CD4-positive, alpha-beta T cell treated with Interleukin-2 at 100 ng/mL for 4 hours (primary cell): ENCODE results near the gene CREB5.

Experiments
- DNase-seq: peaks from one replicate; pipeline ENCODE4 v3.0.0-alpha.2; 2020; ENCODE audit warnings: low spot score

Gene CREB5

DNA sequence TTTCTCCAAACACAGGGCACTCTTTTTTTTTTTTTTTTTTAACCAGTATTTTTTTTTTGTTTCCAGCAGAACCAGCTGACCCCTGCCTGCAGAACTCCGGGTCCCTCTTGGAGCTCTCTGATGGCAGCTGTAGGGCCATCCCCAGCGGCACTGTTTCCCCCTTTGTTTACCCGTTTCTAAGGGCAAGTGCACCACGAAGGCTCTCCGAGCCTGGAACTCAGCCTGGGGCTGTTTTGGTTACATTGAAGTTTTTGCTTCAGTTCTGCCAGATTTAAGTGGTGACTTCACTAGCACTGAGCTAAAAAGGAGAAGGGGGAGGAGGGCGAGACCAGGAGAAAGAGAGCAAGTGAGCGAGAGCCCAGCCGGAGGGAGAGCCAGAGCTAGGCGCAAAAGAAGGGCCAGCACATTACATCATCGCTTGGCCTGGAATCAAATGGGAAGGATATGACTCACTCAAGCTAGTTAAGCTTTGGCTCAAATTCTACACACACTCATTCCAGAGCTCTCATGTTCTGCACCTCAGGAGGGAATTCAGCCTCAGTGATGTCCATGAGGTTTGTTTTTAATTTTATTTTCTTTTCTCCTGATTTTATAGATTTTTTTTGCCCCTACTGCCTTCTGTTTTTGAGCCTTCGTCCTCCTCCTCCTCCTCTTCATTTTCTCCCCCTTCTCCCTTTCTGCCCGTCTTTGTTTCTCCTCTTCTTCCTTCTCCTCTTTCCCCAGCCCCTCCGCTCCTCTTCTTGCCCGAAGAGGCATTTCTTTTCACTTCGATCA lies 273.5 kb downstream of the CREB5 start:
- peak; percentile 19 for DNase-seq

DNA sequence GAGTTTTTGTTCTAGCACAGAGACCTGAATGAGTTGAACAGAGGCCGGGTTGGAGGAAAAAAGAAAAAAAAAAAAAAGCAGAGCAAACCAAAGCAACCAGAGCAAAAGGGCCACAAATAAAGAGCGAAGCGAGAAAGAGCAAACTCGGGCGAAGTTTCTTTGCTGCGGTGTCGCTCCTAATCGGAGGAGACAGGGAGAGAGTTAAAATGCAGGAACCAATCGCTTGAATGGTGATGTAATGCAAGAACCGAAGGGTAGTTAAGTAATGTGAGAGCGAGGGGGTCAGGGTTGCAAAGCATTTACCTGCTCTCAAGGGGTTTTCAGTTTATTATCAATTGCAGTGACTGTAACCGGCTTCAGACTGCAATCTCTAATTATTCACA lies 274.1 kb downstream of the CREB5 start:
- no peak for DNase-seq

DNA sequence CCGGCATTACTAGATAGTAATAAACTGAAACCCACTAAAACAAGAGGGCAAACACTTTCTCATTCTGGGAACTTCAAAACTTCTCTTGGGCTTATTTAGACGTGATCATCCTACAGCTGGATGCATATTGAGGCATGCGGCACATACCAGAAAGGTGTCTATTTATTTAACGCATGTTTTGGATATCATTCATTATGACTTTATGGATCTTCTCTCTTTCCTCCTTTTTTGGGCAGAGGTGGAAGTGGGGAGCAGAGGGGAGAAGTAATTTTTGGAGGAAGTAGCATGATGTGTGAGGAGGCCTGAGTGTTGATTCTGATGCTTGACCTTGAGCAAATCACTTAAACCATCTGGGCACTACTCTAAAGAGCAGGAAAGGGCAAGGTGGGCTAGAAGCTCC lies 275.2 kb downstream of the CREB5 start:
- DNase-seq: no peak

DNA sequence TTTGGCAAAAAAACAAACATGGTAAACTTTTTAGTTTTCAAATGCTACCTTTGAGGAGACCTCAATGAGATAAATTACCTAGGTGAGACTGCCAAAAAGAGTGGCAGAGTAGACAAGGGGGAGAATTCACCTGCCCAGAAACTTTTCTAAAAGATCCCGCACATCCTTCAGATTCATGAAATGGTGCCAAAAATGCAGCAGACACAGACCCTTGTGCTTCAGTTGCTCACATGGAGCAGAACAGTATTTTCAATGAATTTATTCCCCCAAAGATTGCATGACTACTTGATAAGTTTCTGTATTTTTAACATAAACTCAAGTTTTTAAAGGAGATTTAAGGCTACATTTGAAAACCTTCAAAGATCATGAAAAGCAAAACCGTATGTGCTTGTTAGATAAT lies 275.9 kb downstream of the CREB5 start:
- DNase-seq: no peak

DNA sequence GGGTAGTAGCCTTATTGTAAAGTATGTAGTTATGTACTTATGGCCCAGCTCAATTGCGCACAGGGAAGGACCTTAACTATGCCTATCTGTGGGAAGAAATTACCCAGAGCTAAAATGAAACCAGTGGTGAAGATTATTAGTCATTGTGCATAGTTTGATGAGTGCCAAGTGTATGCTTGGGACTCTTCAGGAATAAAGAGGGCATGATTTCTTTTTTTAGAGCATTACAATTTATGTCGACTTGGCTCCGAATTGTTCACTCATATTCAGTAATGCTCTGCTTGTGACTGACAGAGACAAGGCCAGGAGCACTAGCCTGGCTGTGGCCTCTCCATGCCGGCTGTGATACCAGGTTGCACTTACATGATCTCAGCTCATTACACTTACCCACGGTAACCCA lies 276.3 kb downstream of the CREB5 start:
- DNase-seq: no peak

DNA sequence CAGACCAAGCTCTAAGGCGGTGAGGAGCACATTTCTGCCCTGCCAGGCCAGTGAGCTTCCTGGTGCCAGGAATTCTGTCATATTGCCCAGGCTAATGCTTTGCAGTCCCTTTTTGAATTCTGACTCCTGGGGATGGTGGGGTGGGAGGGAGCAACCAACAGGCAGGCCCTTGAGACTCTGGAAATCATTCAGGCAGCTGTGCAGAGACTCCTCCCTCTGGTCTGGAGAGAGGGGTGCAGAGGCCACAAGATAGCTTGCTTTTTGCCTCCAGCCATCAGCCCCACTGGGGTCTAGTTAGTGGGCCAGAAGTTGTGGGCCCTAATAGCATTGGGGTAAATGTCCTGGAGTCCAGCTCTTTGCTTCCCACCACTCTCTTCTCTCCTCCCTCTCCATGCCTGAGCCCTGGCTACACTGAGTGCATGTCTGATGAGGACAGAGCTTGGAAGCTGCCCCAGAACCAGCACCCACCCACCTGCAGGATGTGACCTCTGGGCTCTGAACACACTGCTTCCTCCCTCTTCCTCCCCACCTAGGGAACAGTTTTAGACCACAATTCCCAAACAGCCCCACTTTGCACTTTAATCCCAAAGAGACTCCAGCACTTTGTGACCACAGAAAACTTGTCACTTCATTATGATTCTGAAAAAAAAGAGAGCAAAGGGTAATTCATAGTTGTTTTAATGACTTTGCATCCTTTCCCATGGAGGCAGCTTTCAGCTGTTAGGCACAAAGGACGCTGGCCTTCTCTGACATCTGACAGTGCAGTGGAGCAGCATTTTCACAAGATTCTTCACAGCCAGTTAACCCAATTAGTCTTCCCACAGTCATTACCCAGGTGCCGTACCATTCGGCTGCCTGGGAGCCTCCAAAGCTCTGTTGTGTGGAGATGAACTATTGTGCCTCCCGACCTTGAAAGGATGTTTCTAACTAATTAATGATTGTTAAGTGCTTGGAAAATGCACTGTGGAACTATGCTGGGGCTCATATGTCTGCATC lies 283.3 kb downstream of the CREB5 start:
- DNase-seq: no peak

DNA sequence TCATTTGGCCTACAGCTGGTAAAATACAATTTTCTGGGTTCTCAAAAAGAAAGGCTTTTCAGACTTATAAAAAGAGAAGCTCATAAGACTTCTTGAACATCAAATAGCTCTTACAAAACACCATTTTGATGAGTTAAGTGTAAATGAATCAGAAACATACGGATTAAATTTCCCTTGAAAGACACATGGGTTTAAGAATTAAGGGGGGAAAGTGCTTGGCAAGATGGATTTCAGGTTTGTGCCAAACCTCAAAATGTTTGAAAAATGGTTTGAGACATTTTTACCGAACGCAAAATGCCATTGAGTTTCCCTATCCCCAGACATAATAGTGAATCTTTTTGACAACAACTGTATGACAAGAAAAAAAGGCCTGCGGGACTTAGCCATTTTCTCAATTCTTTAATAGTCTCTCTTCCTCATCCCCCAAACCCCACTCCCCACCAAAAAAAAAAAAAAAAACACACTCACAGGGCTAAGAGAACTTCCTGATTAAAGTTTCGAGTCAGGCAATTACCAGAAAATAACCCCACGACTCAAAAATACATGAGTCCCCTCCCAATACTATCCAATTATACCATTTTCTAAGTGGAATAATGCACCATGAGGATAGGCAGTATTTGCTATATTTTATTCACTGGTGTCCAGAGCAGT lies 285.7 kb downstream of the CREB5 start:
- DNase-seq: no peak

DNA sequence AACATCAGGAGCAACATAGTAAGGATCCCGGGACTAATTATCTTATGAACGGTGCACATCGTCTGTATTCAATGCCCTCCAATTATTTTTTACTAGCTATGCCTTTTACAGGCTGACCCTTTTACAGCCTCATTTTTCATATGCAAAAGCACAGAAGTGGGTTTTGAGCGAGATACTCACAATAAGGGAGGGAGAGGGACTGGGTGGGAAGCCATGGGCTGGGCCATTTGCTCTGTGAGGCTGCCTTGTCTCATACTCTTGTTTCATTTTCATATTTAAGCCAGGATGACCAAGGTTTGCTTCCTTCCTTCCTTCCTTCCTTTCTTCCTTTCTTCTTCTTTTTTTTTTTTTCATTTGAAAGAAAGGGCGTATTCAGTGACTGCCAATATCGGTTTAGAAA lies 286.5 kb downstream of the CREB5 start:
- DNase-seq: no peak

DNA sequence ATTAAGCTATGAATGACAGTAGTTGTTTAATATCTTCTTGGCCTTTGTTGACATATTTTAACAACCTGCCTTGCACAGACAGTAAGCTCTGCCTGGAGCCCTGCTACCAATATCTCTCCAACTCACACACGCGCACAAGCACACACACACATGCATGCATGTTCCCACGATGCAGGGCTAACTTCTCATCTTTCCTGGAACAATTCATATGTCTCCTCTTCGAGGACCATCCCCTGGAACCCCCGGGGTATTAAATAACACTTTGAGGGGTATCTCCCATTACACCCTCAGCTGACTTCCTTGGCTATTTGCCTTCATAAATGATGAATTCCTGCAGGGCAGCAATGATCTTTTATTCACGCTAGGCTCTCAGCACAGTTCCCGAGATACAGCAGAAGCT lies 287.8 kb downstream of the CREB5 start:
- no peak for DNase-seq

DNA sequence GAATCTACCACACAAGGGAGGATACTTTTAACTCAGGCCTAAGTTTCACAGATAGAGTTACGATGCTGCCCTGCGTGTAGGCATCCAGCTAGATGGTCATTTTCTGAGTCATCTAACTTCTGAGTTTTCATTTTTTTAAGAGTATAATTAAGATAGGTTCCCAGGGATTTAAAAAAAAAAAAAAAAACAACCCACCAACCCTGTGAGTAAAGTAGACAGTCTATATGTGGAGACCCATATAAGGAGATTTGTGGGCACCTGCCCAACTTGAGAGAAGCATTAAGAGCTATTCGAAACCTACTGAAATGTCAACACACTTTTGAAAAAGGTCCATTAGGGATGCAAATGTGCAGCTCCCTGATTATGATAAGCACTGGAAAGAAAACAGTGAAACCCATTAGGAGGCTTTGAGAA lies 288.5 kb downstream of the CREB5 start:
- no peak for DNase-seq

DNA sequence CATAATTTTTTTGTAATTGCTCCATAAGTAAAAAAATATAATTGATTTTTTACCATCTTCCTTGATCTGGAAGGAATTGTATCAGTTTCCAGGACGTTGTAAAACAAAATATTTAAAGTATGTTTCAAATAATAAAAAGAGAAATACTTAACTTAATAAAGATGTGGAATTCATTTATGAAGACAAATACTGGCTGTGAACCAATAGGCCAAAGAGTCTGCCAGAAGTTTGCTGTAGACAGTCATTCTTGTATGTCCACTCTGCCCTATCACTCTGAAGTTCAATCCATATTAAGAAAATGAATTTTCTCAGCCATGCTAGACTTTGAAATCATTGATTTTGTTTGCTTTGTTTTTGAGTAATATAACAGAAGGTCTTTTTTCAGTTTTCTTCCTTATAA lies 289.4 kb downstream of the CREB5 start:
- DNase-seq: no peak

DNA sequence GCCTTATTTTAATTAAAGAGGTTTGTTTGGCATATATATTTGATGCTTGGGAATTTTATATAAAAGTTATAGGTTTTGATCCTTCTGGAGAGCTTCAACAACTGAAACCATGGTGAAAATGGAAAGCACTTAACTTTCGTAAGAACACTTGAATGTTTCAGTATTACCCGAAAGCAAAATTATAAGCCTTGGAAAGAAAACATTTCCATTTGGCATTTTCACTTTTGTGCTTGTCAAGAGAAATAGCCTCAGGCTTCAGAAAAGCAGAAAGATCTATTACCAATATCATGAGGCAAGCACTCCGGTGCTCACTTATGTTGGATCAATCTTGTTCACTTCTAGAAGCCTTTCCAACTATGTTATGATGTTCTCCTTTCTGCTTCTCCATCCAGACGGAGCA lies 289.9 kb downstream of the CREB5 start:
- no peak for DNase-seq

DNA sequence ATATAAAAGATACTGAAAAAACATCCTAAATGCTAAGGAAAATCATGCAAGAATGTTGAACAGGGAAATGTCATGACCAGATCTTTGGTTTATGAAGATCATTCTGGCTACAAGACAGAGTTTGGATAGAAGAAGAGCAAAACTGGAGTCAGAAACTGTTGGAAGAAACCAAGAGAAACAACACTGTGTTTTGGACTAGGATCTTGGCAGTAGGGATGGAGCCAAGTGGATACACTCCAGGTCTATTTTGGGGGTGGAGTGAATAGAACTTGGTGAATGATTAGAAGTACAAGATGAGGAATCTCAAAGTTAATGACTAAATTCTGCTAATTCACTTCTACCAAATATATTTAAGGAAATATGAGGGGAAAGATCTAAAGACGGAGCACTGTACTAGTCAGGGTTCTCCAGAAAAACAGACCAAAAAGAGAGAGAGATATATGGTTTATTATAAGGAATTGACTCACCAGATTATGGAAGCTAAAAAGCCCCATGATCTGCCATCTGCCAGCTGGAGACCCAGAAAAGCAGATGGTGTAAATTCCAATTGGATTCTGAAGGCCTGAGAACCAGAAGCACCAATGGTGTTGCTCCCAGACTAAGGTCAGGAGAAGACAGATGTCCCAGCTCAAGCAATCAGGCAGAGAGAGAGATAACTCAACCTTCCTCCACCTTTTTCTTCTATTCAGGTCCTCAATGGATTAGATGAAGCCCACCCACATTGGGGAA lies 290.9 kb downstream of the CREB5 start:
- DNase-seq: no peak

DNA sequence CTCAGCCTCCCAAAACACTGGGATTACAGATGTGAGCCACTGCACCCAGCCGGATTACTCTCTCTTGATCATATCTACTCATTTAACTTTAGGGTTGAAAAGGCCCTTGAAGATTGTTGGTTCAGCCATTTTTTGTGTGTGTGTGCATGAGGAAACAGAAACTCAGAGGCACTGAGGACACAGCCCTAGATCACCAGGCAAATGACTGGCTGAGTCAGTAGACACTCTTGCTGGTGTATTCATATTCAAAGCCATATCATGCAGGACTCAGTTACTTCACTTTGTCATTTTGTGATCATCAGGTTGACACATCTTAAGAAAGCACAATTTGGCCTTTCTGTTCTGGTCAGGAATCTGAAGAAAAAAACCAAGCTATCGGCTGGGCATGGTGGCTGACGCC lies 292.4 kb downstream of the CREB5 start:
- DNase-seq: no peak

DNA sequence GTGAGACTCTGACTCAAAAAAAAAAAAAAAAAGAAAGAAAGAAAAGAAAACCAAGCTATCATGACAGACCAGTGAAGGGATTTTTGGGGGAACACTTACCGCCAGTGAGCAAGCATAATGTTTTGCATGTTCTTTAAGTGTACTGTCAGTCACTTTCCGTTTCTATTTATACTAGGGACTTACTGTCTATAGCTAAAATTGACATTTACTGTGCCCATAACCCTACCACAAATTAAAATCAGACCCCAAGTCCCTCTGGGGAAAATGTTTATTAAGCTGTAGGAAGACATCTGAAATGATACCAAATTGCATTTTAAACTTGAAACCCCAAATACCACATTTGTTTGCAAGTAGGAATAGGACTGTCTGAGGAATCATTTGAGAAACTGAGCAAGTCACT lies 293.0 kb downstream of the CREB5 start:
- DNase-seq: no peak

DNA sequence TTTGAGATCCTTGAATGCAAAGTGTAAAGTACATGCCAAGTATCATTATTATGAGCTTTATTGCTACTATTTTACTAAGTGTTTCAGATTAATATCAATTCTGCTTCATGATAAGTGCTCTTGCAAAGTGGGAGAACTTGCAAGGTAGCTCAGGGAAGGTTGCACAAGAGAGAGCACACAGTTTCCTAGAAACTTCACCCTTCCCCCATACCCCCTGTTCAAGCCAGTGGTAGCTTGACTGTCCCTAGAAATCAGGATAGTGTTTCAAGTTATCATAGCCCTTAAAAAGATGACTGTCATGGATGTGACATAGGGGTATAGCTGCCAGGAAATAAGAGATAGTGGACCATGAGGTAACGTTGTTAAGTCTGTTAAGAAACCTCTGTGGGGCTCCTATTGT lies 294.3 kb downstream of the CREB5 start:
- no peak for DNase-seq

DNA sequence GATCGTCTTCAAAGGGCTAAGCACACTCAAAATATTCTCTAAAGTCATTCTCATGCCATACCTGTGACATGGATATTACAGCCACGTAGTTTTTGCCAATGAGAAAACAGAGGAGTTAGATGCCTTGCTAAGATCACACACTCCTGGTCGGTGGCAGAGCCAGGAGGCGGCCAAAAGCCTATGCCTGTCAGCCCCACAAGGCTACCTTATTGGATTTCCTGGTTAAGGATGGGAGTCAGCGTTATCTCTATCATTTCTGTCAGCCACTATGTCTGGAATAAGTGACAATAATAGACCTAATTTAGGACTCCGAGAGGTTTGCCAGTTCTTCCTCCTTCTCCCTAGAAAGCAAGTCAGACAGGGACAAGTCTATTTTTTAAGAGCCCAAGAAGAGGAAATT lies 295.0 kb downstream of the CREB5 start:
- no peak for DNase-seq

DNA sequence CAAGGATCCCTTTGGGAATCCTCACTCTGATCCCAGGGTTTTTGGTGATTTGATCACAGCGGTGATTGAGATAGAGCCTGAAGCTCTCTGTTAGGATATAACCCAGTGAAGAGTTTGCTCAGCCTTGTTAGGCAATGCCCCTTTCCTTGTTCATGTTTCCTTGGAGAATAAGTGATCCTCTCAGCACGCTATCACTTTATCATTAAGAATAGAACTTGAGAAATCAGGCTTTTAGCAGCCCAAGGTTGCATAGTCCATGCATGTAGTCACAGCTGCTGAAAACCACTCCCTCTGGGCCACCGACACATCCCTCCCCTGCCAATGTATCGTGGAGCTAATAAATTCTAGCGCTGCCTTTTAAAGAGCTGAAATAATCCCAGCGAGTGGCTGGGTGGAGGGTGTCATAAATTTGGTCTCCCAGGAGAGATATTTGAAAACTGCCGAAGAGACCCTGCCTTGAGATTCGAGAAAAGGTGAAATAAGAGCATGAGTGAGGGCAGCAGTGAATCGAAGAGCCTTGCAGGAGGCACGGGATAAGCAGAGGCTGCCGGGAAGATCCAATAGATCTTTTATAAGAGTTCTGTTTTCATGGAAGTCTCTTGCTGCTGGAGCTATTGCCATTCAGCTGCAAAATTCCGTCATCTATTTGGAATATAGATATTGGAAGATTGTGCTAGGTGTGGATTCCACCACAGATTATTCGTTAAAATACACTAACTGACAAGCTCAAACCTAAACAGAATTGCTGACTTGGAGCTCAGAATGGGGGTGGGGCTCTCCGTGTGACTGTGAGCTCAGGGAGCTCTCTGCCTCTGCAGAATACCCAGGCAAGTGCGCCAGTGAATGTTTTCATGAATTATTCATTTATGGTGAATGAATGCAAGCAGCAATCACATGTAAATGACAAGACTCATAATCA lies 296.0 kb downstream of the CREB5 start:
- DNase-seq: no peak

DNA sequence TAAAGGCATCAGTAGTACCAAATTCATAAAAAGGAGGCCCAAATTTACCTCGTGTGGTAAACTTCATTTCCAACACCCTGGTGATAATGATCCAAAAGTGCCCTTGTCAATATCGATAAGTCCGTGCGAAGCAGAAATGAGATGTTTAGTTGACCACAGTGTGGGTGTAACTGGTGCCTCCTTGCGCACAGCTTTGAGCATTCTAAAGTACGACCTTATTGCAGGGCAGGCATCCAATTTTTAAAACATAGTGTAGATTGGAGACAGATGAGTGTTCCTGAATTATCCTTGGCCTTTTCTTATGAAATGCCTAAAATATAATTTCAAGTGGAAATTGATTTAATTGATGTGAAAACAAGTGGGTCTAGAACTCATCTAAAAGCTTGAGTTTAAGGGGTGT lies 297.4 kb downstream of the CREB5 start:
- no peak for DNase-seq

DNA sequence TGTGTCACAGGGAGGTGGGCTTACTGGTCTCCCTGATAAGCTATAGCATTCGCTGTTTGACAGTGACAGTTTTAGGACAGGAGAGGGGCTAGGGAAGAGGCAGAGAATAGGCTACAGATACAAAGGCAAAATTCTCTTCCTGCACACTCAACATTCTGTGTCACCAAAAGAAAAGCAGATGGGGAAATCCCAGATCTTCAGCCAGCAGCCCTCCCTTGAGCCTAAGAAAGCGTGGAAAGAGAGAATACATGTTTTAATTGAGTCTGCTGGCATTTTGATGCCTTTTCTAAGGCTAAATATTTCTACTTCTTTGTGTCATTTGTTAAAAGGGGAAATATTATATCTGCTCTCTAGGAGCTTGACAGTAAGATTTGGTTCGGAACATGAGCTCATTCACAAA lies 298.8 kb downstream of the CREB5 start:
- DNase-seq: no peak
